GM12892 (cell line): Measurements from ENCODE around the gene C16orf86.

Experiments used
- DNase-seq: peaks from one replicate; pipeline ENCODE4 v3.0.0; 2011; ENCODE audit not compliant: insufficient read length
- FAIRE-seq: peaks from 2 replicates; lab custom pipeline; 2011; peaks lifted over from hg19 to GRCh38; lab: Jason Lieb, UNC
- POLR2A ChIP-seq: IDR thresholded peaks from 2 replicates; pipeline ENCODE4 v1.6.1; 2011; ENCODE audit warnings: low read depth, low read length, control low read depth
- POLR2AphosphoS5 ChIP-seq: IDR thresholded peaks from 2 replicates; pipeline ENCODE4 v1.6.1; 2011; ENCODE audit warnings: low read depth, low read length, control low read depth
- TAF1 ChIP-seq: IDR thresholded peaks from 2 replicates; pipeline ENCODE4 v1.6.1; 2011; ENCODE audit warnings: low read depth, mild to moderate bottlenecking, control low read depth, low read length, borderline replicate concordance

C16orf86 gene

GRCh38 chr16:67672306-67672705 is 5.7 kb downstream of the C16orf86 start:
- DNase-seq (no peak), FAIRE-seq (no peak)
- TF ChIP-seq POLR2A (no peak), POLR2AphosphoS5 (no peak), TAF1 (no peak)

DNA sequence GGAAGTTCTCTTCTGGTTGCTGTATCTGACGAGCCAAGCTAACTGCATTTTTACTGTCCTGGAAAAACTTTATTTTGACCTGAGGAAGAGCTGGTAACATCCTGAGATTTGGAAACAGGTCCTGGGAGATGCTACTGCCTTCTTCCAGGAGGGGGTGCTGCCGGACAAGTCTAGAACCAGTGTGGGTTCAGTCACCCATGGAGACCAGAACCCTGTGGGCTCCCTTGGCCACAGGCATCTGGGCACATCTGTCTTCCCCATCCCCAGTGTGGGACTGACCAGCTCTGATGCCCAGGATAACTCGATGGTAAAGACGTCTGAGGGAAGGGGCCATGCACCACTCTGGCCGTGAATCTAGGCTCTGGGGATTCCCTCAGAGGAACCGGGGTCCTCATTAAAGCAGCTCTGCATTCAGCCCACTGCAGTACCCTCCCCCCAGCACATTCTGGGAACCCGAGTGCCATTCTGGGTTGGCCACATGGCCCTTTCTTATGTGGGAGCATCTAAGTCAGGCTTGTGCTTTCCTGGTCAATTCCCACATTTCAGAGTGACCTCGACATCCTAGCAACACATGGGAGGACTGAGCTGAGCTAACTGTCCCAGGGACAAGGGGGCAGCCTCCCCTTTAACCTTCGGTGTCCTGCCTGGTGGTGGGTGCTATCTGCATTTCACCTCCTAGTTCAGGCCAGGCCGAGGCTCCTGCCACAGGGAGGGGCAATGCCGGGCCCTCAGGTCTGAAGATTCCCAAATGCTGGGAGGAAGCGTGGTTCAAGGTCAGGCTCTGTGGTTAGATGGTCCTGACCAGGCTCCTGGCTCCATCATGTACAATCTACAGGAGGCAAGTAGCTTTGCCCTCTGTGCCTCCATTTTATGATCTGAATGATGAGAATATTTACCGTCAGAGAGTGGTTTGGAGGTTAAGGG is 6.4 kb downstream of the C16orf86 start:
- FAIRE-seq (peak; percentile 94), DNase-seq (peak; percentile 82)
- TF ChIP-seq POLR2AphosphoS5 (no peak), TAF1 (no peak), POLR2A (no peak)

DNA sequence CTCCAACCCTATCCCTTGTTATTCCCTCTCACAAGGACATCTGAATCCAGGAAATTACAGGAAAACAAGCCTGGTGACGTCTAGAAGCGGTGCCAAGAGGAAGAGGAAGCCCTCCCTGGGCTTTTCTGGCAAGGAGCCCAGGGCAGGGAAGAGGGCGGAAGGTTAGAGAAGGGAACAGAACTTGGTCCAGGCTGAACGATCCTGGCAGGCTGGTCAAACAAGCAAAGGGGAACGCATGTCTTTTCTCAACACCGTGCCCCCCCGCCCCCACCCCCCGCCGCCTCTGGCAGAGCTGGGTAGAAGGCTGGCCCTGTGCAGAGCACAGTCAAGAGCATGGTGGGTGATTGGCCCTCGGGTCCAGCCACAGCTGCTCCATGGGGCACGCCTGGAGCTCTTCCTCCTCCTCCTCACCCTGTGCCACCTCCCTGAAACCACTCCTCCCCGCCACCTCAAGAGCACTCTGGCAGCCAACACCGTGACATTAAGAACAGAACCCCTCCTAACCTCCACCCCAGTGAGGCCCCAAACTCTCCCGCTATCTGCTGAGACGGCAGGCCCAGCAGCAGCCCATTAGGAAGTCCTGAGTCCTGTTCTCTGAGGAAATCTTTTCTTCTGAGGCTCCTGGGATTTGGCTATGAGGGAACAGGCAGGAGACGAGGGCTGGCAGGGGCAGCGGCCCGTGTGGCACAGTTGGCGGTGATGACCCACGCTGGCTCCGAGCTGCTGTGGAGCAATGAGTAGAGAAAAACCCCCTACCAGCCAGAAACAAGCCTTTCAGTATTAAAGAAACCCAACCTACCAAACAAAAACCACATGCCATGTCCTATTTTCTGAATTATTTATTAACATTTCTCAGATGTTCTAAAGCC is 7.3 kb downstream of the C16orf86 start:
- no peak for DNase-seq
- no peak for TF ChIP-seq POLR2AphosphoS5
- TF ChIP-seq POLR2A: no peak
- TF ChIP-seq TAF1: no peak
- FAIRE-seq: no peak

DNA sequence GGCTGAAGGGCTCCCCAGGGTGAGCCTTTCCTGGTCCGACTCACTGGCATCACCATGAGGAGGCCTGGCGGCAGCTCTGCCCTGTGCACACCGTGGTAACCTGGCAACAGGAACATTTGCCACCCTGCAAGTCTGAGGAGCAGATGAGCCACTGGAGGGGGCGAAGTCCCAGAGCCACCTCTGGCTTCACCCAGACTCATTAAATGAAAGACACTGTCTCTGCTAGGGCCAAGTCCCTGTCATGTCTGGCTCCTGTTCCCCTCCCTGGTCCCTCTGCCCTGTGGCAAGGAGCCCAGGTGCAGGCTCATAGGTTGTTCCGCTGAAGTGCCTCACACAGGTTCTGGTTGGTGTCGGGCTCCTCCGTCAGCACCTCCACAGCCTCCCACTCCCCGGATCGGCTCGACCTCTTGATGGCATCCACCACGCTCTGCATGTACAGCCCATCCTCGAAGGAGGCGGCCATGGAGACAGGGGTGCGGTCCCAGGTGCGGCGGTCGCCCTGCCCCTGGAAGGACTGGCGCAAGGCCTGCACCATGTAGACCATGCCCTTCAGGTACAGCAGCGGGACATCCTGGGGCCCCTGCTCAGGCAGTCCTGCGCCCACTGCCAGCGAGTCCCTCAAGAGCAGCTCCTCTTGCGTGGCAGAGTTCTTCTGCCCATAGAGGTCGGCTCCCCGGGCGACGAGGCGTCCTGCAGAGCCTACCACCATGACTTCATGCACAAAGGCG is 8.4 kb downstream of the C16orf86 start:
- DNase-seq (no peak), FAIRE-seq (no peak)
- no peak for TF ChIP-seq POLR2AphosphoS5
- TF ChIP-seq TAF1: no peak
- TF ChIP-seq POLR2A: no peak

- no peak for TF ChIP-seq POLR2AphosphoS5
- DNase-seq (no peak), FAIRE-seq (no peak)
These were observed 8.9 kb downstream of the C16orf86 start for GRCh38 chr16:67675579-67675935.

GRCh38 chr16:67675999-67676398 is 9.4 kb downstream of the C16orf86 start:
- DNase-seq (no peak), FAIRE-seq (no peak)
- no peak for TF ChIP-seq POLR2AphosphoS5
- TF ChIP-seq TAF1: no peak
- no peak for TF ChIP-seq POLR2A

GRCh38 chr16:67676516-67676915 is 9.9 kb downstream of the C16orf86 start:
- TF ChIP-seq TAF1: no peak
- DNase-seq: no peak
- no peak for FAIRE-seq

GRCh38 chr16:67676939-67677338 is 10.3 kb downstream of the C16orf86 start:
- FAIRE-seq (no peak), DNase-seq (no peak)
- TF ChIP-seq POLR2AphosphoS5 (no peak), POLR2A (no peak), TAF1 (no peak)

- TF ChIP-seq POLR2AphosphoS5 (no peak), POLR2A (no peak), TAF1 (no peak)
- FAIRE-seq: no peak
- no peak for DNase-seq
These were observed 11.1 kb downstream of the C16orf86 start for GRCh38 chr16:67677712-67678111.

DNA sequence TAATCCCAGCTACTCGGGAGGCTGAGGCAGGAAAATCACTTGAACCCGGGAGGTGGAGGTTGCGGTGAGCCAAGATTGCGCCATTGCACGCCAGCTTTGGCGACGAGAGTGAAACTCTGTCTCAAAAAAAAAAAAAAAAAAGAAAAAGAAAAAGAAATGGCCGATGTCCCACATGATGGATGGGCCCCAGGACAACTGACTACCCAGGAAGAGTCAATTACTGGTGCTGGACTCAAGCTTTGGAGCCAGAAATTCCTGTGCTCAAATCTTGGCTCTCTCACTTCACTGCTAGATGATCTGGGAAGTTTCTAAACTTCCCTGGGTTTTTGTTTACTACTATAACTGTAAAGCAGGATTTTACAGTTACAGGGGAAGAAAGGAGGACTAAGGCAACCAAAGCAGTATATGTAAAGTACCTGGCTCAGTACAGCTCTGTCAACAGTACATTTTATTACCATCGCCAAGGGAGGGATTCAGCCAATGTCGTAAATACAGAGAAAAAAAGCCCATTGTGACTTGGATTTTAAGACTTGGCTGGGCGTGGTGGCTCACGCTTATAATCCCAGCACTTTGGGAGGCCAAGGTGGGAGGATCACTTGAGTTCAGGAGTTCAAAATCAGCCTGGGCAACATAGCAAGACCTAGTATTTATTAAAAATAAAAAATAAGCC is 11.9 kb downstream of the C16orf86 start:
- DNase-seq: no peak
- FAIRE-seq: no peak
- TF ChIP-seq POLR2A (no peak), TAF1 (no peak), POLR2AphosphoS5 (no peak)
